Amniotic stem cell (primary cell): Measurements from ENCODE around the gene VWA5B1.
"Not testable (repeated sequence)": the region's sequence is repeated elsewhere in the genome, so short reads cannot be mapped to it uniquely, and the experiment has no call there.

Experiments used
- DNase-seq: peaks from one replicate; lab custom pipeline; 2025; lab: John Stamatoyannopoulos, UW

Gene VWA5B1

DNA sequence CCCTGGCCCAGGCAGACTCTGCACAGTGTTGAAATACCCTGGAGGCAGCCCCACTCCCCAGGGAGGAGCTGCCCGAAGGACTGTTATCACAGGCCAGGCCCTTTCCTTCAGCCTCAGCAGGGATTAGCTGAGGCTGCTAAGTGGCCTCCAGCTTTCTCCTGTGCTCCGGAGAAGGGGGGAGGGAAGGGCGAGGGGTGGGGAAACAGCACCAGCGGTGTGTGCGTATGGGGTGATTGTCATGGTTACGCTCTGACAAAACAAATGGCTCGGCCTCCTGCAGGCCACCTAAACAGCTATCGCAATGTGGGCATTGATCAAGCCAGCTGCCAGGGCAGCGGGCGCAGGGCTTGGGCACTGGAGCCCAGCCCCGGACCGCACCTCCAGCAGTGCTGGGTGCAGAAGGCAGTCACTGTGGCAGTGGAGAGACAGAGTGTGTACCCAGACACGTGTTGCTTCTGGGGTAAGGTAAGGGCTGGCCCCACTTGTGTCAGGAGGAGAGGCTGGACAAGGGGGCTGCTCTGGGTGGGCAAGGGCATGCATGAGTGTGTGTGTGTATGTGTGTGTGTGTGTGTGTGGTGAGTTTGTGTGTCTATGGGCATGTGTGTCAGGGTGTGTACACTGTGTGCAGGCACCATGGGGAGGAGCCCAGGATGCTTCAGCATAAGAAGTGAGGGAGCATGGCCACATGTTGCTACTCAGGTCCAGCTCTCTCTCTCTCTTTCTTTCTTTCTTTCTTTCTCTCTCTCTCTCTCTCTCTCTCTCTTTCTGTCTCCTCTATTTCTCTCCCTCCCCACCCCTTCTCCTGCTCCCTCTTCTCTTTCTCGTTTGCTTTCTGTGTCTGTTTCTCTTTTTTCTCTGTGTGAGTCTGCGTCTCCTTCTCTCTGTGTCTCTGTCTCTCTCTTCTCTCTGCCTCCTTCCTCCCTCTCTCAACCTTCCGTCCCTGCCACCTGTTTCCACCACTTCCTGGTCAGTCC lies at the start of gene VWA5B1:
VWA5B1 (plus strand) TSS at position 252 of the 974 bp plus-strand sequence. CDS start 19,727 bp downstream, outside the sequence.
- DNase-seq: no peak

GRCh38 chr1:20242890-20243479 lies 47.7 kb upstream of the VWA5B1 start:
- no peak for DNase-seq

GRCh38 chr1:20248971-20249612 lies 41.6 kb upstream of the VWA5B1 start:
- DNase-seq: no peak

GRCh38 chr1:20250340-20250989 lies 40.2 kb upstream of the VWA5B1 start:
- no peak for DNase-seq

DNA sequence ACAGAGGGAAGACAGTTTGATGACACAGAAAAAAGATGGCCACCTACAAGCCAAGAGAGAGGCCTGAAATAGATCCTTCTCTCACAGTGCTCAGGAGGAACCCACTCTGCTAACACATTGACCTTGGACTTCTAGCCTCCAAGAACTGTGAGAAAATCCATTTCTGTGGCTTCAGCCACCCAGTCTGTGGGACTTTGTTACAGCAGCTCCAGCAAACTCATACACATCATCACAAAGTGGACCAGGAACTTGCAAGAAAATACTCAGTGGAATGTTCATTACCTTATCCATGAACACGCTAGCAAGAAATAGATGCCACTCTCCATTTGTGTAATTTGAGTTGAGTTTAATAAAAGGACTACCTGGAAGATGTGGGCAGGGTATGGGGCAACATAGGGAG lies 38.1 kb upstream of the VWA5B1 start:
- DNase-seq: no peak

DNA sequence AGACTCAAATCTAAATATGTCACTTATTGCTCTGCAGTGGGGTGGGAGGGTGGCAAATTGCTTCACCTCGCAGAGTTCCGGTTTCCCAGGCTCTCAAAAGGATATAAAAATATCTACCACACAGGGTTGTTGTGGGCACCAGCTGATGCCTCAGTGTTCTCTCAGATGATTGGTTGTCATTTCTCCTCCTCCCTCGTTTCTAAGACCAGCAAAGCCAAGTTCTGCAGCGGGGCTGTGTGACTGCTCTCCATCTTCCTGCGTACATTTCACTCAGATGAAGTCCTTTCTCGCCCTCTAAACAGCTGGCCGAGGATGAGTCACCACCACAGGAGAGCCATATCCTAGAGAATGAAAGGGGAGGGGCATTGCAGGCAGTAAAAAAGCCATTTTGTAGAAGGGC lies 35.0 kb upstream of the VWA5B1 start:
- no peak for DNase-seq

- no peak for DNase-seq
Measured at GRCh38 chr1:20259646-20260045, 31.0 kb upstream of the VWA5B1 start.

DNA sequence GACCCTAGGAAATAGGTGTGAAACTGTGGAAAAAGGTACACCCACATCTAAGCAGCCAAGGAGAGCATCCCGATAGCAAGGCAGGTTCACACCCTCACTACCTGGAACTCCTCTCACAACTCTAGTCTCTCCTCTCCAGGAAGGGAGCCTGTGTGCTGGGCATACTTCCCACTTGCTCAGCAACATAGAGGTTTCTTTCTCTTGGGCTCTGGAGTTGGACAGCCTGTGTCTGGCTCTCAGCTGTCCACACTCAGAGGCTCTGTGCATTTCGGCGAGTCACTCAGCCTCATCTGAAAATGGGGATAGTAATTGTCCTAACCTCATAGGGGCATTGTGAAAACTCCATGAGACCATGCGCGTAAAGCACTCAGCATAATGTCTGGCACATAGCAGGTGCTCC lies 29.6 kb upstream of the VWA5B1 start:
- DNase-seq: no peak

DNA sequence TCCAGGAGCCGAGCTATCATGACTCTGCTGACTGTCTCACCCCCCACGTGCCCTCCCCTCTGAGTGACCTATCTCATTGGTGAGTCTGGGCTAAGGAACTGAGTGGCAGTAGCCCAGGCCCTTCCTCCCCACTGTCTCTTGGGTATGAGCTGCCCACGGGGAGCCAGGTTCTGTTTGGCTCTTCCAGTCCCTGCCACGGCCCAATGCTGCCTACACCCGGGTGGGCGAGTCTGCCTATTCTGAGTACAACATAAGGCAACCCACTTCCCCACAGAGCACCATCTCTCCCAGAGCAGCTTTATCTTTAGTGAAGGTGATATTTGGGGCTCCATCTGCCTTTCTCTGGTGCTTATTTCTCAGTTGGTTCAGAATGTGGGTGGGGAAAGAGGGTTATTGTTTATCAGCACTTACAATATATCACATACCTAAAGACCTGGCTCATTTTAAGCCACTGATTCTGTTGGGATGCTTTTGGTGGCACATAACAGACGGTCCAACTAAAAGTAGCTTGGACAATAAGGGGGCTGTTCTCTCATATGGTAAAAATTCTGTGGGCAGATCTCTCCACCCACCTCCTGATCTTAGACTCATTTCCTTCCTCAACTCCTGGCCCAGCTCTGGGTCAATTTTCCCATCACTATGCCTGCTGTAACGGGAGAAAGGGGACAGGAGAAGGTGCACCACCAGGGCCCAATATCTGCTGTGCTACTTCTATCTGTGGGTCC lies 27.7 kb upstream of the VWA5B1 start:
- no peak for DNase-seq

GRCh38 chr1:20265250-20265649 lies 25.4 kb upstream of the VWA5B1 start:
- DNase-seq: no peak

DNA sequence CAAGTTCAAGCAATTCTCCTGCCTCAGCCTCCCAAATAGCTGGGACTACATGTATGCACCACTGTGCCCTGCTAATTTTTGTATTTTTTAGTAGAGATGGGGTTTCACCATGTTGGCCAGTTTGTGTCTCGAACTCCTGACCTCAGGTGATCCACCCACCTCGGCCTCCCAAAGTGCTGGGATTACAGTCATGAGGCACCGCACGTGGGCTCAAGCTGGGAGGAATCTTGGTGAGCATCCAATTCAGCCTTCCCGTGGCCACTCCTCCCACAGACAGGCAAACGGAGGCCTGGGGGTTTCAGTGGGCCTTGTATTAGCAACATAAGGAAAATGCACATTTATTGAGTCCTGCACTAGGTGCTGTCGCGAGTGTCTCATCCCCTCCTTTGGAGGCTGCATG lies 24.5 kb upstream of the VWA5B1 start:
- DNase-seq: no peak

DNA sequence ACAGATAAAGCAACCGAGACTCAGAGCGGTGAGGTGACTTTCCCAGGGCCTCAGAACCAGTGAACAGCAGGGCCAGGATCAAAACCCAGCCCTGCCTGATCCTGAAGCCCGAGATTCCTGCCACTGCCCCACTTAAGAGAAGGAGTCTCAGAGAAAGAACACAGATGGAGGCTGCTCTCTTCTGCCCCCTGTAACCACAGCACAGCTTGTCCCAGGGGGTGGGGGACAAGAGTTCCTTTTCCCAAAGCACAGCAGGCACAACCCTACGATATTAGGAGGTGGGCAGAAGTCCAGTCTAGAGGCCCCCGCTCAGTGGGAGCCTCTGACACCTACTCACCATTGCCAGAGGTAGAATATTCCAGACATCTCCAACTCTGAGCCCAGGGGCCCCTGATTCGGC lies 24.0 kb upstream of the VWA5B1 start:
- no peak for DNase-seq

- no peak for DNase-seq
Measured at GRCh38 chr1:20271498-20272400, 18.9 kb upstream of the VWA5B1 start.

GRCh38 chr1:20273716-20274115 lies 17.0 kb upstream of the VWA5B1 start:
- not testable (repeated sequence) for DNase-seq

- no peak for DNase-seq
Measured at GRCh38 chr1:20275319-20275925, 15.3 kb upstream of the VWA5B1 start.

- DNase-seq: no peak
Measured at GRCh38 chr1:20276485-20277159, 14.1 kb upstream of the VWA5B1 start.

DNA sequence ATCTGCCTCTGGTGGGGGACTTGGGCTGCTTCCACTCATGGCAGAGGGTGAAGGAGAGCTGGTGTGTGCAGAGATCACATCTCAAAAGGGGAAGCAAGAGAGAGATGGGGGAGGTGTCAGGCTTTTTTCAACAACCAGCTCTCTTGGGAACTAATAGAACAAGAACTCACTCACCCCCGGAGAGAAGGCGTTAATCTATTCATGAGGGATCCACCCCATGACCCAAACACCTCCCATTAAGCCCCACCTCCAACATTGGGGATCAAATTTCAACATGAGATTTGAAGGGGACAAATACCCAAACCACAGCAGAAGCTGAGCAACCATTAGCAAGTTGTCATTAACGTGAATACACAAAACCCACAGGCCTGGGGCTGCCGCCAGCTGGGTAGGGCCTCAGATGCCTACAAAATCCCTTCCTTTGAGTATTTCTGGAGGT lies 12.0 kb upstream of the VWA5B1 start:
- no peak for DNase-seq

DNA sequence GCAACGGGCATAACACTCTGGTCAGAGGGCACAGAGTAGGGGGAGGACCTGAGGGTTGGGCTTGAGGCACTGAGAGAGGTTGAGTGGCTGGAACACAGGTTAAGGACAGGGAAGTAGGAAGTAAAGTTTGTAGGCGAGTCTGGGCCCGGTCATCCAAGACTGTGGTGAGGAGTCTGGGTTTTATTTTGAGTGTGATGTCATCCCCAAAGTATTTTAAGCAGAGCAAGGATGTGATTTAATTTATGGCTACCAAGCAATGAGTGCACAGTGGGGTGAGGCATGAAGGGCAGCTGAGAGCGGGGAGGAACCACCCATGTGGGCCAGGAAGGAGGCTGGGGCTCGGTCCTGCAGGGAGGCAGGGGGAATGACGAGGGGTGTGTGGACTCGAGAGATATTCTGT lies 11.2 kb upstream of the VWA5B1 start:
- no peak for DNase-seq

DNA sequence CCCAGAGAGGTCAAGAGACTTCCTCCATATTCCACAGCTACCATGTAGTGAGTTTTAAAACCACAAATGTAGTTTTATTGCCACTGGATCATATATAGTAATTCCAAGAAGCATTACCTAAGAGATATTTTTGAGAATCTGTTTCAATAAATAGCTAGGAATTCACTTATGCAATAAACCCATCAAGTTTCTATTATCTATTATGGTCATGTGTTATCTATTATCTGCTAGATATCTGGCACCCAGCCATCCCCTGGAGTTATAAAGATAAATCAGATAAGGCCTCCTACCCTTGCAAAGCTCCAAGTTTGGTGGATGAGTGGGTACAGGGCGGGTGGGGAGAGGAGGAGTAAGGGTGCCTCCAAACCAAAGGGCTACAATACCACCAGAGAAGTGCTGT lies 10.3 kb upstream of the VWA5B1 start:
- no peak for DNase-seq

DNA sequence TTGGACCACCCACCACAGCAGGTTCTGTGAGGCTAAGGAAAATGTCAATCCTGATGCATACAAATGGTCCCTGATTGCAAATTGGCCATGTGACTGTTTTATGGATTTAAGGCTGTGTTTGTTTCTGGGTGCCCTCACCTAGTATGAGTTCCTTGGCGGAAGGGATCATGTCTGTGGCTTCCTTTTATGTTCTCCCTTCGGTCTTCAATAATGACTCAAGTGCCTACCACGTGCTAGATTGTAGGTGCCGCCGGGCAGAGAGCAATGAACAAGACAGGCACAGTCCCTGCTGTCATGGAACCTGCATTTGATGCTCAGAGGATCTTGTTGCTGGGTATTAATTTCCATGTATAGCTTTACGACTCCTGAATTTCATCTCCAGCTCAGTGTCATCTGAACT lies 9.8 kb upstream of the VWA5B1 start:
- no peak for DNase-seq
